ENCODE measurements around the gene PLEKHM3.

GRCh38 chr2:207775473-207775872 is 249.9 kb downstream of the PLEKHM3 start:
- no peak for TF ChIP-seq RAD21 (IDR thresholded peaks at IDR 0.05; ENCODE audit: low read depth)
- TF ChIP-seq CEBPB (IDR thresholded peaks at IDR 0.05) = no peak
- no peak for TF ChIP-seq TEAD4 (IDR thresholded peaks at IDR 0.05)
- TF ChIP-seq TAF1 (IDR thresholded peaks at IDR 0.05; ENCODE audit: low read depth) = no peak
- TF ChIP-seq REST (IDR thresholded peaks at IDR 0.05; ENCODE audit: low read depth) = no peak
